Liver (tissue), 9 donors: ENCODE measurements around the gene GAS7. TPM values are rescaled to one million over a fixed set of nuclear protein-coding genes. Genes with fewer than 3 reads are reported as not detected.

Source experiments
- DNase-seq: peaks from one replicate; pipeline ENCODE4 v3.0.0-alpha.2; 2017; ENCODE audit warnings: low spot score
- H3K27ac ChIP-seq, 2 donors: one replicate each; pipeline ENCODE4 v1.7.0; 2013; ENCODE audit warnings: inconsistent platforms in 2 of 2, low read length in 2 of 2, control low read depth in 1 of 2, low read depth in 1 of 2, mild to moderate bottlenecking in 1 of 2
- H3K27me3 ChIP-seq, 4 donors: one replicate each; pipeline versions ENCODE4 v1.6.1 to v1.7.0; 2013; ENCODE audit warnings: low read length in 3 of 4, inconsistent platforms in 1 of 4, mild to moderate bottlenecking in 1 of 4, moderate library complexity in 1 of 4; ENCODE audit not compliant: control insufficient read depth in 4 of 4, insufficient read depth in 4 of 4
- H3K36me3 ChIP-seq, 4 donors: one replicate each; pipeline versions ENCODE4 v1.6.1 to v1.7.0; 2013; ENCODE audit warnings: low read length in 3 of 4, mild to moderate bottlenecking in 3 of 4, low read depth in 1 of 4, moderate library complexity in 1 of 4; ENCODE audit not compliant: control insufficient read depth in 4 of 4, insufficient read depth in 3 of 4
- H3K4me1 ChIP-seq, 4 donors: one replicate each; pipeline versions ENCODE4 v1.6.1 to v1.7.0; 2013; ENCODE audit warnings: low read length in 3 of 4, mild to moderate bottlenecking in 3 of 4, moderate library complexity in 1 of 4; ENCODE audit not compliant: control insufficient read depth in 4 of 4, insufficient read depth in 4 of 4
- H3K4me3 ChIP-seq, 3 donors: one replicate each; pipeline versions ENCODE4 v1.6.1 to v1.7.0; 2013; ENCODE audit warnings: low read length in 3 of 3, control low read depth in 1 of 3, low read depth in 1 of 3, mild to moderate bottlenecking in 1 of 3
- H3K9ac ChIP-seq, 2 donors: one replicate each; pipeline ENCODE4 v1.7.0; 2013; ENCODE audit warnings: low read length in 2 of 2, mild to moderate bottlenecking in 2 of 2, moderate library complexity in 2 of 2, control low read depth in 1 of 2, low read depth in 1 of 2
- H3K9me3 ChIP-seq, 4 donors: one replicate each; pipeline versions ENCODE4 v1.6.1 to v1.7.0; 2013; ENCODE audit warnings: low read length in 3 of 4; ENCODE audit not compliant: control insufficient read depth in 4 of 4
- ATF3 ChIP-seq: IDR thresholded peaks from 2 replicates; pipeline ENCODE4 v1.6.1; 2016; ENCODE audit warnings: antibody characterized with exemption
- CTCF ChIP-seq: fragments of 150-350 bp; IDR thresholded peaks from 2 replicates; pipeline ENCODE4 v1.5.1; 2017; ENCODE audit warnings: improper control_type of control experiment, low read depth, low read length; ENCODE audit not compliant: missing input control
- EGR1 ChIP-seq, 2 donors: IDR thresholded peaks; 2 replicates each; pipeline ENCODE4 v1.6.1; 2016 to 2018; ENCODE audit warnings: antibody characterized with exemption in 2 of 2, low read depth in 2 of 2
- FOXA1 ChIP-seq: IDR thresholded peaks from 2 replicates; pipeline ENCODE4 v1.6.1; 2016; ENCODE audit warnings: antibody characterized with exemption
- FOXA2 ChIP-seq: IDR thresholded peaks from 2 replicates; pipeline ENCODE4 v1.6.1; 2016; ENCODE audit warnings: antibody characterized with exemption
- GABPA ChIP-seq, 2 donors: IDR thresholded peaks in 1 of 2; conservative IDR thresholded peaks in 1 of 2; 2 replicates each; pipeline ENCODE4 v1.6.1; 2016; ENCODE audit warnings: antibody characterized with exemption in 2 of 2, mild to moderate bottlenecking in 1 of 2, moderate library complexity in 1 of 2
- HNF4A ChIP-seq, 2 donors: conservative IDR thresholded peaks; 2 replicates each; pipeline ENCODE4 v1.6.1; 2016; ENCODE audit warnings: antibody characterized with exemption in 2 of 2, mild to moderate bottlenecking in 2 of 2
- HNF4G ChIP-seq: IDR thresholded peaks from 2 replicates; pipeline ENCODE4 v1.6.1; 2016; ENCODE audit warnings: antibody characterized with exemption
- JUND ChIP-seq, 2 donors: IDR thresholded peaks; 2 replicates each; pipeline ENCODE4 v1.6.1; 2016; ENCODE audit warnings: antibody characterized with exemption in 2 of 2
- MAX ChIP-seq: IDR thresholded peaks from 2 replicates; pipeline ENCODE4 v1.6.1; 2016; ENCODE audit warnings: antibody characterized with exemption
- NR2F2 ChIP-seq: IDR thresholded peaks from 2 replicates; pipeline ENCODE4 v1.6.1; 2016; ENCODE audit warnings: antibody characterized with exemption
- RAD21 ChIP-seq, 2 donors: IDR thresholded peaks; 2 replicates each; pipeline ENCODE4 v1.6.1; 2016; ENCODE audit warnings: antibody characterized with exemption in 2 of 2, mild to moderate bottlenecking in 2 of 2
- REST ChIP-seq: IDR thresholded peaks from 2 replicates; pipeline ENCODE4 v1.6.1; 2016; ENCODE audit warnings: antibody characterized with exemption, mild to moderate bottlenecking
- RXRA ChIP-seq, 2 donors: IDR thresholded peaks; 2 replicates each; pipeline ENCODE4 v1.6.1; 2017 to 2018; ENCODE audit warnings: antibody characterized with exemption in 2 of 2, mild to moderate bottlenecking in 1 of 2
- SP1 ChIP-seq: IDR thresholded peaks from 2 replicates; pipeline ENCODE4 v1.6.1; 2018; ENCODE audit warnings: antibody characterized with exemption, mild to moderate bottlenecking
- TAF1 ChIP-seq: conservative IDR thresholded peaks from 2 replicates; pipeline ENCODE4 v1.6.1; 2016; ENCODE audit warnings: antibody characterized with exemption, mild to moderate bottlenecking
- YY1 ChIP-seq: IDR thresholded peaks from 2 replicates; pipeline ENCODE4 v1.6.1; 2016; ENCODE audit warnings: antibody characterized with exemption, mild to moderate bottlenecking
- ZBTB33 ChIP-seq: IDR thresholded peaks from 2 replicates; pipeline ENCODE4 v1.6.1; 2016; ENCODE audit warnings: antibody characterized with exemption
- WGBS: extraction: QIAGEN DNeasy Blood & Tissue Kit; methylation state at CpG from one replicate; pipeline ENCODE4 v1.1.7; 2013; 5-methylcytosine and 5-hydroxymethylcytosine counted together
- polyA plus RNA-seq, 2 donors: library from polyadenylated mRNA; stranded (reverse) in 1 of 2; unstranded in 1 of 2; fragments of 200-250 nt in 1 of 2; fragments of >200 nt in 1 of 2; fragmentation: Nextera tagmentation in 1 of 2; extraction: Ambion mirVana in 1 of 2; gene quantifications; one replicate each; pipeline versions ENCODE4 v1.2.1 to v1.2.3, GENCODE V29; 2013 to 2015
- total RNA-seq, 2 donors: library from RNA; depleted of rRNA; stranded (reverse); fragments of >200 nt; gene quantifications; one replicate each; pipeline ENCODE4 v1.2.3, GENCODE V29; 2014
- donor health status: healthy.
- donor health status: healthy.
- donor health status: healthy.
- donor health status: healthy.
- donor health status: healthy.

GAS7 gene
- total and polyA plus RNA-seq, 4 donors, result 0.79 to 6.1 (median 2.5) TPM

GRCh38 chr17:9916108-9916507 is 282.3 kb downstream of the GAS7 start:
- no peak for TF ChIP-seq EGR1 (IDR thresholded peaks at IDR 0.05; ENCODE audit: low read depth in 2 of 2)
- no peak for TF ChIP-seq RXRA (IDR thresholded peaks at IDR 0.05)
- no peak for TF ChIP-seq SP1
- TF ChIP-seq ATF3, result no peak
- TF ChIP-seq NR2F2, result no peak
- TF ChIP-seq RAD21 (IDR thresholded peaks at IDR 0.05), result no peak
- TF ChIP-seq JUND (IDR thresholded peaks at IDR 0.05), result no peak
- no peak for TF ChIP-seq HNF4G
- no peak for TF ChIP-seq MAX
- TF ChIP-seq CTCF, result no peak
- no peak for TF ChIP-seq TAF1
- no peak for TF ChIP-seq YY1
- no peak for TF ChIP-seq HNF4A (conservative IDR thresholded peaks at IDR 0.05)
- no peak for TF ChIP-seq REST
- TF ChIP-seq GABPA (IDR thresholded peaks at IDR 0.05 in 1 of 2, conservative IDR thresholded peaks at IDR 0.05 in 1 of 2), result no peak
- no peak for TF ChIP-seq FOXA1
- no peak for DNase-seq
- 75% methylated on average over 8 of the region's 8 CpGs for WGBS
- Histone ChIP-seq H3K9ac (no peak overlapping the region), H3K4me3 (no peak overlapping the region), H3K9me3 (no peaks in the 10 kb centered on the region), H3K27ac (no peak overlapping the region), H3K4me1 (no peaks in the 10 kb centered on the region), H3K27me3 (peaks cover 0 to 2% (median 0%) of the 10 kb centered on the region in 4 donors), H3K36me3 (no peaks in the 10 kb centered on the region)

GRCh38 chr17:9913476-9913875 is 284.9 kb downstream of the GAS7 start:
- Histone ChIP-seq H3K27me3 (peaks cover 0 to 4% (median under 1%) of the 10 kb centered on the region in 4 donors), H3K4me1 (no peaks in the 10 kb centered on the region), H3K9ac (no peak overlapping the region), H3K27ac (no peak overlapping the region), H3K4me3 (no peak overlapping the region), H3K36me3 (no peaks in the 10 kb centered on the region), H3K9me3 (no peaks in the 10 kb centered on the region)
- TF ChIP-seq HNF4A (conservative IDR thresholded peaks at IDR 0.05) (no peak), RXRA (IDR thresholded peaks at IDR 0.05) (no peak), FOXA1 (no peak), GABPA (IDR thresholded peaks at IDR 0.05 in 1 of 2, conservative IDR thresholded peaks at IDR 0.05 in 1 of 2) (no peak), TAF1 (no peak), NR2F2 (no peak), MAX (no peak), HNF4G (no peak), YY1 (no peak), SP1 (no peak), EGR1 (IDR thresholded peaks at IDR 0.05; ENCODE audit: low read depth in 2 of 2) (no peak), ZBTB33 (no peak), ATF3 (no peak), RAD21 (IDR thresholded peaks at IDR 0.05) (no peak), JUND (IDR thresholded peaks at IDR 0.05) (no peak), FOXA2 (no peak), REST (no peak)
- 84% methylated on average over 5 of the region's 5 CpGs for WGBS
- DNase-seq, result no peak
